K562 (cell line): Measurements from ENCODE around the gene BHLHE40.

Source experiments
- RCOR1 ChIP-seq, 2 experiments: IDR thresholded peaks; 2 replicates each; pipeline ENCODE4 v1.6.1; 2012; ENCODE audit warnings: low read depth in 2 of 2, low read length in 2 of 2, borderline replicate concordance in 1 of 2, improper control_type of control experiment in 1 of 2
- YY1 ChIP-seq, 3 experiments: IDR thresholded peaks; 2 replicates each; pipeline ENCODE4 v1.6.1; 2011; ENCODE audit warnings: low read length in 2 of 3, mild to moderate bottlenecking in 2 of 3, moderate library complexity in 2 of 3, borderline replicate concordance in 1 of 3, control low read depth in 1 of 3, low read depth in 1 of 3; ENCODE audit not compliant: insufficient read depth in 3 of 3, insufficient replicate concordance in 2 of 3, control insufficient read depth in 1 of 3, insufficient read length in 1 of 3; ENCODE audit errors: extremely low read depth in 1 of 3
- ZBTB1 ChIP-seq: sonication (generic); formaldehyde crosslinking; IDR thresholded peaks from 2 replicates; pipeline ENCODE4 v1.8.1; 2023; ENCODE audit warnings: missing genetic modification reagents, low read depth, mild to moderate bottlenecking, borderline replicate concordance
- TF ChIP-seq, protein P1 (sequence below): sonication (generic); formaldehyde crosslinking; IDR thresholded peaks from 2 replicates; pipeline ENCODE4 v1.8.0; 2022; ENCODE audit warnings: missing genetic modification reagents, mild to moderate bottlenecking, borderline replicate concordance
- TF ChIP-seq, protein P2 (sequence below): sonication (generic); formaldehyde crosslinking; IDR thresholded peaks from 2 replicates; pipeline ENCODE4 v1.8.1; 2023; ENCODE audit warnings: mild to moderate bottlenecking, missing genetic modification reagents
- TF ChIP-seq, protein P3 (sequence below), 3 experiments: IDR thresholded peaks in 2 of 3; conservative IDR thresholded peaks in 1 of 3; 2 replicates each; pipeline ENCODE4 v1.5.1; 2011 to 2012; ENCODE audit warnings: low read length in 3 of 3, mild to moderate bottlenecking in 3 of 3, control low read depth in 2 of 3, improper control_type of control experiment in 1 of 3, inconsistent platforms in 1 of 3, low read depth in 1 of 3, mixed read lengths in 1 of 3, moderate library complexity in 1 of 3; ENCODE audit not compliant: insufficient read depth in 2 of 3
- TF ChIP-seq, protein P4 (sequence below): fragments of 450-650 bp; IDR thresholded peaks from 2 replicates; pipeline ENCODE4 v1.6.1; 2018; ENCODE audit not compliant: partially characterized antibody

DNA sequence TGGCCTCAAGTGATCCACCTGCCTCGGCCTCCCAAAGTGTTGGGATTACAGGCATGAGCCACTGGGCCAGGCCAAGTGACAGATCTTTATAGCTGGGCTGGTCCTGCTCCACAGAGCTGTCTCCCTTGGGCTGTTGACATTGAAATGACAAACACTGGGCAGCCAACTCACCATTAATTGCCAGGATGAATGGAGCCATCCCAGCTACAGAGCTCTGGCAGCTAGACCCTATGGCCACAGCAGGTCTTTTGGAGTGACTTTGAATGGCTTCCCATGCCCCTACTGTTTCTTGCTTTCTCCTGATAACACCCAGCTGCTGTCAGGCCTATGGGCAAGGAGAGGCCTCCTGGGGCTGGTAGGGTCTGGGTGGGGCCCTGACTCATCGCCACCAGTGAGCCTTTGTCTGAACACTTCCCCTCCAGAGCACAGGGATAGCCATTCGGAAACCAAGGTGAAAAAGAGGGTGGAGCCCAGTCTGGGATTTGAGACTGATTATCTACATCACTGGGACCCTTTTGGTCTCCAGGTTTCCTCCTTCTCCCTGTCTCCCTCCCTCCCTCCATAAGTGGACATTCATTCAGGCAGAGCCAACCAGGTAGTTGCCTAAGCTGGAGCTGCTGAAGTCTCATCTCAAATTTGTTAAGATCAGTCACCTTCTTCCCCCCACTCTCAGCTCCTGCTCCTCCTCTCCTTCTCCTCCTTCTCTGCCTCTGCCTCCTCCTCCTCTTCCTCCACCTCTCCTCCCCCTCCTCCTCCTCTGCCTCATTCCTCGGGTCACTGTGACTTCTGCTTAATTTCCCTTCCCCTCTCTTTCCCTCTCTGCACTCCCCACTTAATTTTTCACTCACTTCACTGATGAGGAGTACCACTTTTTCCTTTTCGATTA is 34.0 kb downstream of the BHLHE40 start:
- TF ChIP-seq, protein P1, sequence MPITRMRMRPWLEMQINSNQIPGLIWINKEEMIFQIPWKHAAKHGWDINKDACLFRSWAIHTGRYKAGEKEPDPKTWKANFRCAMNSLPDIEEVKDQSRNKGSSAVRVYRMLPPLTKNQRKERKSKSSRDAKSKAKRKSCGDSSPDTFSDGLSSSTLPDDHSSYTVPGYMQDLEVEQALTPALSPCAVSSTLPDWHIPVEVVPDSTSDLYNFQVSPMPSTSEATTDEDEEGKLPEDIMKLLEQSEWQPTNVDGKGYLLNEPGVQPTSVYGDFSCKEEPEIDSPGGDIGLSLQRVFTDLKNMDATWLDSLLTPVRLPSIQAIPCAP, result no peak
- TF ChIP-seq YY1 (IDR thresholded peaks at IDR 0.05; ENCODE audit: borderline replicate concordance in 1 of 3, control insufficient read depth in 1 of 3, extremely low read depth in 1 of 3, insufficient read depth in 3 of 3, insufficient read length in 1 of 3, insufficient replicate concordance in 2 of 3, low read depth in 1 of 3, low read length in 2 of 3), result peak in 2 of 3 experiments; percentile 53 to 72
- TF ChIP-seq, protein P2, sequence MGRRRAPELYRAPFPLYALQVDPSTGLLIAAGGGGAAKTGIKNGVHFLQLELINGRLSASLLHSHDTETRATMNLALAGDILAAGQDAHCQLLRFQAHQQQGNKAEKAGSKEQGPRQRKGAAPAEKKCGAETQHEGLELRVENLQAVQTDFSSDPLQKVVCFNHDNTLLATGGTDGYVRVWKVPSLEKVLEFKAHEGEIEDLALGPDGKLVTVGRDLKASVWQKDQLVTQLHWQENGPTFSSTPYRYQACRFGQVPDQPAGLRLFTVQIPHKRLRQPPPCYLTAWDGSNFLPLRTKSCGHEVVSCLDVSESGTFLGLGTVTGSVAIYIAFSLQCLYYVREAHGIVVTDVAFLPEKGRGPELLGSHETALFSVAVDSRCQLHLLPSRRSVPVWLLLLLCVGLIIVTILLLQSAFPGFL, result no peak
- TF ChIP-seq ZBTB1 (CRISPR knock-in tag), result no peak
- TF ChIP-seq, protein P3, sequence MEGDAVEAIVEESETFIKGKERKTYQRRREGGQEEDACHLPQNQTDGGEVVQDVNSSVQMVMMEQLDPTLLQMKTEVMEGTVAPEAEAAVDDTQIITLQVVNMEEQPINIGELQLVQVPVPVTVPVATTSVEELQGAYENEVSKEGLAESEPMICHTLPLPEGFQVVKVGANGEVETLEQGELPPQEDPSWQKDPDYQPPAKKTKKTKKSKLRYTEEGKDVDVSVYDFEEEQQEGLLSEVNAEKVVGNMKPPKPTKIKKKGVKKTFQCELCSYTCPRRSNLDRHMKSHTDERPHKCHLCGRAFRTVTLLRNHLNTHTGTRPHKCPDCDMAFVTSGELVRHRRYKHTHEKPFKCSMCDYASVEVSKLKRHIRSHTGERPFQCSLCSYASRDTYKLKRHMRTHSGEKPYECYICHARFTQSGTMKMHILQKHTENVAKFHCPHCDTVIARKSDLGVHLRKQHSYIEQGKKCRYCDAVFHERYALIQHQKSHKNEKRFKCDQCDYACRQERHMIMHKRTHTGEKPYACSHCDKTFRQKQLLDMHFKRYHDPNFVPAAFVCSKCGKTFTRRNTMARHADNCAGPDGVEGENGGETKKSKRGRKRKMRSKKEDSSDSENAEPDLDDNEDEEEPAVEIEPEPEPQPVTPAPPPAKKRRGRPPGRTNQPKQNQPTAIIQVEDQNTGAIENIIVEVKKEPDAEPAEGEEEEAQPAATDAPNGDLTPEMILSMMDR (IDR thresholded peaks at IDR 0.05 in 2 of 3, conservative IDR thresholded peaks at IDR 0.05 in 1 of 3; ENCODE audit: insufficient read depth in 2 of 3, low read depth in 1 of 3, low read length in 3 of 3), result 0 out of 6 replicates have a peak, but pooled peaks of 1 of the 3 experiments have one; percentile 12
- TF ChIP-seq RCOR1 (IDR thresholded peaks at IDR 0.05; ENCODE audit: borderline replicate concordance in 1 of 2, low read depth in 2 of 2, low read length in 2 of 2), result peak in 1 of 2 experiments; percentile 67; a peak in 1 of 4 replicates
- TF ChIP-seq, protein P4, sequence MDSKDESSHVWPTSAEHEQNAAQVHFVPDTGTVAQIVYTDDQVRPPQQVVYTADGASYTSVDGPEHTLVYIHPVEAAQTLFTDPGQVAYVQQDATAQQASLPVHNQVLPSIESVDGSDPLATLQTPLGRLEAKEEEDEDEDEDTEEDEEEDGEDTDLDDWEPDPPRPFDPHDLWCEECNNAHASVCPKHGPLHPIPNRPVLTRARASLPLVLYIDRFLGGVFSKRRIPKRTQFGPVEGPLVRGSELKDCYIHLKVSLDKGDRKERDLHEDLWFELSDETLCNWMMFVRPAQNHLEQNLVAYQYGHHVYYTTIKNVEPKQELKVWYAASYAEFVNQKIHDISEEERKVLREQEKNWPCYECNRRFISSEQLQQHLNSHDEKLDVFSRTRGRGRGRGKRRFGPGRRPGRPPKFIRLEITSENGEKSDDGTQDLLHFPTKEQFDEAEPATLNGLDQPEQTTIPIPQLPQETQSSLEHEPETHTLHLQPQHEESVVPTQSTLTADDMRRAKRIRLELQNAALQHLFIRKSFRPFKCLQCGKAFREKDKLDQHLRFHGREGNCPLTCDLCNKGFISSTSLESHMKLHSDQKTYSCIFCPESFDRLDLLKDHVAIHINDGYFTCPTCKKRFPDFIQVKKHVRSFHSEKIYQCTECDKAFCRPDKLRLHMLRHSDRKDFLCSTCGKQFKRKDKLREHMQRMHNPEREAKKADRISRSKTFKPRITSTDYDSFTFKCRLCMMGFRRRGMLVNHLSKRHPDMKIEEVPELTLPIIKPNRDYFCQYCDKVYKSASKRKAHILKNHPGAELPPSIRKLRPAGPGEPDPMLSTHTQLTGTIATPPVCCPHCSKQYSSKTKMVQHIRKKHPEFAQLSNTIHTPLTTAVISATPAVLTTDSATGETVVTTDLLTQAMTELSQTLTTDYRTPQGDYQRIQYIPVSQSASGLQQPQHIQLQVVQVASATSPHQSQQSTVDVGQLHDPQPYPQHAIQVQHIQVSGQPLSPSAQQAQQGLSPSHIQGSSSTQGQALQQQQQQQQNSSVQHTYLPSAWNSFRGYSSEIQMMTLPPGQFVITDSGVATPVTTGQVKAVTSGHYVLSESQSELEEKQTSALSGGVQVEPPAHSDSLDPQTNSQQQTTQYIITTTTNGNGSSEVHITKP, result no peak
